ENCODE measurements around the gene TRIM66. TPM values are rescaled to one million over a fixed set of nuclear protein-coding genes. Genes with fewer than 3 reads are reported as not detected.
A peak's percentile ranks its signal among the peaks of the same experiment; 100 is the strongest.

TRIM66 gene
- total RNA-seq, 5 donors from 2014 or later (not counting 1 experiment from before 2014, with no cell fraction given): 17.9 to 23.5 (median 23.4) TPM

DNA sequence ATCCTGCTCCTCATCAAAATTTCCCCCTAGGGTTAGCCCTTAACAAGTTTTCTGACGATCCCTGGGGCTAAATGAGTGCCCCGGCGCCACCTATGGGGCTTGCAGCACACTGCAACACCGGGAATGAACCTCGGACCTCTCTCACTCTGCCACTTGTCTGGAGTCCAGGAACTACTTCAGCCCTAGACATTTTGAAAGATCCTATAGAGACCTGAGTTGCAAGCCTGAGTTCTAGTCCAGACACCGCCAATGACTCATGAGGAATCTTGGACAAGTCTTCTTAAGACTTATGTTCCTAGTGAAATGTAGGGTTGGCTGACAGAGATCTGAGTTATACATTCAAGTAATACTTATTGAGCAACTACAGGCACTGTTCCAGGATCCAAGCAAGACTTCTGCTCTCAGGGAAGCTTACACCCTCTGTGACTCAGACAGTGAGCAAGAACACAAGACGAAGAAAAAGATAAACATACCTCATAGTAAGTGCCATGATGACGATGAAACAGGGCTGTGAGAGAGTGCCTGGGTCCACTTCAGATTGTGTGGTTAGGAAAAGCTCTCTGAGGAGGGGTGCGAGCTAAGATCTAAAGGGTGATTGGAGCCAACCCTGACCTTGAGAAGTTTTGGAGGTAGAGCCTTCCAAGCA is 78.3 kb downstream of the TRIM66 start:
- CTCF ChIA-PET: interaction anchor here (0.5 to 1.0 kb wide), 2 partner anchors 10 to 37 kb away, joined by 3 read pairs; no protein-coding TSS in a partner anchor
- H3K27ac Mint-ChIP-seq: no peak overlapping the region
- Histone ChIP-seq H3K9me3 (no peaks in the 10 kb centered on the region), H3K27me3 (replicated peaks in 1 of 2; ENCODE audit: control insufficient read depth in 2 of 2, extremely low read depth in 1 of 2, insufficient read depth in 2 of 2, low read length in 1 of 2) (peaks cover 0 to 9% of the 10 kb centered on the region in 2 experiments), H3K27ac (ENCODE audit: low read length) (no peak overlapping the region), H3K36me3 (ENCODE audit: control insufficient read depth in 2 of 2, extremely low read depth in 1 of 2, insufficient read depth in 1 of 2, low read length in 1 of 2) (no peaks in the 10 kb centered on the region), H3K4me1 (ENCODE audit: control insufficient read depth in 1 of 2, extremely low read depth in 1 of 2, insufficient read depth in 2 of 2, low read length in 2 of 2) (no peaks in the 10 kb centered on the region), H3K4me3 (ENCODE audit: control insufficient read depth in 1 of 2, extremely low read depth in 1 of 2, low read length in 1 of 2) (no peak overlapping the region)
- DNase-seq (peak in 4 of 35 experiments; percentile 8 to 35 (median 11)), ATAC-seq (replicated peaks in 1 of 4) (no peak)
- 22% methylated on average over 6 of the region's 9 CpGs for WGBS (ENCODE audit: insufficient coverage)
- H3K4me1 Mint-ChIP-seq: no peaks in the 10 kb centered on the region
- H3K27me3 Mint-ChIP-seq: peaks cover 20 to 24% of the 10 kb centered on the region in 2 donors
- H3K4me3 Mint-ChIP-seq: no peak overlapping the region
- no peaks in the 10 kb centered on the region for H3K36me3 Mint-ChIP-seq
- H3K9me3 Mint-ChIP-seq: no peaks in the 10 kb centered on the region
- POLR2A ChIA-PET: no interaction called here

DNA sequence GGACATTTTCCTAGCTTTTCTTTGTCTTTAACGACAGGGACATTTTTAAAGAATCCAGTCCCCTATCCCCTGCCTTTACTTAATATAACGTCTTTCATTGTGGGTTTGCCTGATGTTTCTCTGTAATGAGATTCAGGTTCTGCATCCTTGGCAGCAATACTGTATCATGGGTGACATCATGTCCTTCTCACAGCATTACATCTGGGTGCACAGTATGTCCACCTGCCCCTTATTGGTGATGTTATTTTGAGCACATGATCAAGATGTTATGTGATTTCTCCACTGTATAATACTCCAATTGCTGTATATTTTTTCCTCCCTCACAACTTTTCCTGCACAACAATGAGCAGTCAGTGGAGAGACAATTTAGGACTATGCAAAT is 78.8 kb downstream of the TRIM66 start:
- ATAC-seq (replicated peaks in 1 of 4) (no peak), DNase-seq (no peak)
- ChIA-PET CTCF (no interaction called here), POLR2A (no interaction called here)
- Histone ChIP-seq H3K9me3 (no peaks in the 10 kb centered on the region), H3K27me3 (replicated peaks in 1 of 2; ENCODE audit: control insufficient read depth in 2 of 2, extremely low read depth in 1 of 2, insufficient read depth in 2 of 2, low read length in 1 of 2) (peaks cover 0 to 9% of the 10 kb centered on the region in 2 experiments), H3K36me3 (ENCODE audit: control insufficient read depth in 2 of 2, extremely low read depth in 1 of 2, insufficient read depth in 1 of 2, low read length in 1 of 2) (no peaks in the 10 kb centered on the region), H3K27ac (ENCODE audit: low read length) (no peak overlapping the region), H3K4me1 (ENCODE audit: control insufficient read depth in 1 of 2, extremely low read depth in 1 of 2, insufficient read depth in 2 of 2, low read length in 2 of 2) (no peaks in the 10 kb centered on the region), H3K4me3 (ENCODE audit: control insufficient read depth in 1 of 2, extremely low read depth in 1 of 2, low read length in 1 of 2) (no peak overlapping the region)
- Mint-ChIP-seq H3K27ac (no peak overlapping the region), H3K4me3 (no peak overlapping the region), H3K4me1 (no peaks in the 10 kb centered on the region), H3K27me3 (peaks cover 21 to 27% of the 10 kb centered on the region in 2 donors), H3K36me3 (no peaks in the 10 kb centered on the region), H3K9me3 (no peaks in the 10 kb centered on the region)
- WGBS (ENCODE audit: insufficient coverage): no CpG with 5 or more reads among the region's 2 CpGs

DNA sequence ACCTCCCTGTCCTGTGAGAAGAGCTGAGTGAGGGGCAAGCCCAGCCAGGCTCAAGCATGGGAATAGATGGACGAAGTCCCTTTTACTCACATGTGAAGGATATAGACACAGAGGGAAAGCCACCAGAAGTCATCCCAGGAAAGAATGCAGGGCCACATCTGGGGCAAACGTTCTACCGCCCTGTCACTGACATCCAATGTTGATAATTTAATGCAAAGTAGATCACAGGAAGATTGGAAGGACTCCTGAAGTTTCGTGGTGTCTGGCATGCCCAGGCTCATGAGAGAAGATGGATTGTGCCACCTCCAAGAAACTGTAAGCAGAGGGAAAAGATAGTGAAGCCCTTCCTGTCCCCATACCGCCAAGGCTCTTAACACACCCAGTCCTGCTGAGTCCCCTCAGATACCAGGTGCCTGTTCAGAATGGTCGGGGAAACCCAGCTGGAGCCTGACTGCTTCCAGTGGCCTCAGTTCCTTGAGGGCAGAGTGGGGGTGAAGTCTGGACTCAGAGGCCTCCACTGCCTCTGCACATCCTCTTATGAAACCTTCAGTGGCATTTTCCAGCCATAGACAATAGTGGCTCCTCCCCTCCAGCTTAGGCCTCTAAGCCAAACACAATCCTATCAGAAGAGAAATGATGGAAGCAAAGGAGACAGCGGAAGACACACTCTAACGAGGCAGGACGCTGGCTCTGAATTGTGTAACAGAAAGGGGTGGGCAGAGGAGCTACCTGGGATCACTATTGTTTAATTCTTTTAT is 80.9 kb downstream of the TRIM66 start:
- Mint-ChIP-seq H3K27me3 (peaks cover 35 to 38% of the 10 kb centered on the region in 2 donors), H3K36me3 (no peaks in the 10 kb centered on the region), H3K4me3 (no peak overlapping the region), H3K4me1 (no peaks in the 10 kb centered on the region), H3K9me3 (no peaks in the 10 kb centered on the region), H3K27ac (no peak overlapping the region)
- no peak overlapping the region for H3K27ac ChIP-seq (ENCODE audit: low read length)
- H3K27me3 ChIP-seq (replicated peaks in 1 of 2; ENCODE audit: control insufficient read depth in 2 of 2, extremely low read depth in 1 of 2, insufficient read depth in 2 of 2, low read length in 1 of 2): peaks cover 0 to 12% of the 10 kb centered on the region in 2 experiments
- ChIA-PET POLR2A (no interaction called here), CTCF (no interaction called here)
- no peak overlapping the region for H3K4me3 ChIP-seq (ENCODE audit: control insufficient read depth in 1 of 2, extremely low read depth in 1 of 2, low read length in 1 of 2)
- H3K4me1 ChIP-seq (ENCODE audit: control insufficient read depth in 1 of 2, extremely low read depth in 1 of 2, insufficient read depth in 2 of 2, low read length in 2 of 2): no peaks in the 10 kb centered on the region
- H3K36me3 ChIP-seq (ENCODE audit: control insufficient read depth in 2 of 2, extremely low read depth in 1 of 2, insufficient read depth in 1 of 2, low read length in 1 of 2): no peaks in the 10 kb centered on the region
- ATAC-seq (replicated peaks in 1 of 4): no peak
- no peak for DNase-seq
- no peaks in the 10 kb centered on the region for H3K9me3 ChIP-seq
- 74% methylated on average over 3 of the region's 9 CpGs for WGBS (ENCODE audit: insufficient coverage)

DNA sequence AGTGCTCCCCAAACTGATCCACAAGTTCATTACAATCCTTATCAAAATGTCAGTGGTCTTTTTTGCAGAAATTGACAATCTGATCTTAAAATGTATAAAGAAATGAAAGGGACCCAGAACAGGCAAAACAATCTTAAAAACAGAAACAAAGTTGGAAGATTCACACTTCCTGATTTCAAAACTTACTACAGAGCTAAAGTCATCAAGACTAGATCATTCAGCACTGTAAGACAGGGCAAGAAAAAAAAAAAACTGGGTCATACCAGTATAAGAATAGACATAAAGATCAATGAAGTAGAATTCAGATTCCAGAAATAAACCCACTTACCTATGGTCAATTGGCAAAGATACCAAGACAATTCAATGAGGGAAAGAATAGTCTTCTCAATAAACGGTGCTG is 84.0 kb downstream of the TRIM66 start:
- no peak for DNase-seq
- no CpG with 5 or more reads among the region's 1 CpG for WGBS (ENCODE audit: insufficient coverage)
- peaks cover 0 to 4% (median 3%) of the 10 kb centered on the region in 3 donors for H3K4me1 Mint-ChIP-seq
- peaks cover 38 to 46% of the 10 kb centered on the region in 2 donors for H3K27me3 Mint-ChIP-seq
- ChIA-PET CTCF (interaction anchor here (0.7 to 0.9 kb wide), 2 partner anchors 10 to 41 kb away, joined by 3 read pairs; no protein-coding TSS in a partner anchor), POLR2A (no interaction called here)
- no peaks in the 10 kb centered on the region for H3K9me3 ChIP-seq
- no peaks in the 10 kb centered on the region for H3K36me3 ChIP-seq (ENCODE audit: control insufficient read depth in 2 of 2, extremely low read depth in 1 of 2, insufficient read depth in 1 of 2, low read length in 1 of 2)
- peaks cover 0 to 10% of the 10 kb centered on the region in 2 experiments for H3K4me1 ChIP-seq (ENCODE audit: control insufficient read depth in 1 of 2, extremely low read depth in 1 of 2, insufficient read depth in 2 of 2, low read length in 2 of 2)
- peaks cover 0 to 20% of the 10 kb centered on the region in 2 experiments for H3K27me3 ChIP-seq (replicated peaks in 1 of 2; ENCODE audit: control insufficient read depth in 2 of 2, extremely low read depth in 1 of 2, insufficient read depth in 2 of 2, low read length in 1 of 2)
- no peak for ATAC-seq (replicated peaks in 1 of 4)
- no peaks in the 10 kb centered on the region for H3K9me3 Mint-ChIP-seq
- no peak overlapping the region for H3K27ac Mint-ChIP-seq
- H3K27ac ChIP-seq (ENCODE audit: low read length): no peak overlapping the region
- H3K4me3 Mint-ChIP-seq: no peak overlapping the region
- no peak overlapping the region for H3K4me3 ChIP-seq (ENCODE audit: control insufficient read depth in 1 of 2, extremely low read depth in 1 of 2, low read length in 1 of 2)
- no peaks in the 10 kb centered on the region for H3K36me3 Mint-ChIP-seq

DNA sequence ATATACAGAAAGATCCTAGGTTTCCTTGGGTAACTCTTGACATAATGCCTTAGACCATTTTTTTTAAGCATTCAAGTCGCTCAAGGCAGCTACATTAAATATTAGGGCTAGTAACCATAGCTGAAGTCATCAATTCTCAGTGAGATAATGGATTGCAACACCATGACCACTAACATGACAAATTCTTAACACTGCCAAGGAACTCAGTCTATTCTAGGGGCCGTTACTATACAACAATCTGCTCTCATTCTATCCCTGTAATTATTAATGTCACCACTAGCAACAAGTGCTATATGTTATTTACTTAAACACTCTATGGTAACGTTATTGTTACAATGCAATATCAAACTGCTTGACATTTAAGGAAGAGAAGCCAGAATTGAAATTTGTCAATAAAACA is 85.3 kb downstream of the TRIM66 start:
- no peak for DNase-seq
- ChIA-PET POLR2A (no interaction called here), CTCF (no interaction called here)
- ATAC-seq (replicated peaks in 1 of 4): no peak
- Histone ChIP-seq H3K27ac (ENCODE audit: low read length) (no peak overlapping the region), H3K27me3 (replicated peaks in 1 of 2; ENCODE audit: control insufficient read depth in 2 of 2, extremely low read depth in 1 of 2, insufficient read depth in 2 of 2, low read length in 1 of 2) (peaks cover 0 to 20% of the 10 kb centered on the region in 2 experiments), H3K4me3 (ENCODE audit: control insufficient read depth in 1 of 2, extremely low read depth in 1 of 2, low read length in 1 of 2) (no peak overlapping the region), H3K36me3 (ENCODE audit: control insufficient read depth in 2 of 2, extremely low read depth in 1 of 2, insufficient read depth in 1 of 2, low read length in 1 of 2) (no peaks in the 10 kb centered on the region), H3K4me1 (ENCODE audit: control insufficient read depth in 1 of 2, extremely low read depth in 1 of 2, insufficient read depth in 2 of 2, low read length in 2 of 2) (peaks cover 0 to 10% of the 10 kb centered on the region in 2 experiments), H3K9me3 (no peaks in the 10 kb centered on the region)
- WGBS (ENCODE audit: insufficient coverage): 83% methylated on average over 1 of the region's 3 CpGs
- H3K27me3 Mint-ChIP-seq: peaks cover 45 to 52% of the 10 kb centered on the region in 2 donors
- H3K9me3 Mint-ChIP-seq: no peaks in the 10 kb centered on the region
- H3K4me3 Mint-ChIP-seq: no peak overlapping the region
- H3K27ac Mint-ChIP-seq: no peak overlapping the region
- H3K36me3 Mint-ChIP-seq: no peaks in the 10 kb centered on the region
- H3K4me1 Mint-ChIP-seq: peaks cover 0 to 9% (median 9%) of the 10 kb centered on the region in 3 donors

DNA sequence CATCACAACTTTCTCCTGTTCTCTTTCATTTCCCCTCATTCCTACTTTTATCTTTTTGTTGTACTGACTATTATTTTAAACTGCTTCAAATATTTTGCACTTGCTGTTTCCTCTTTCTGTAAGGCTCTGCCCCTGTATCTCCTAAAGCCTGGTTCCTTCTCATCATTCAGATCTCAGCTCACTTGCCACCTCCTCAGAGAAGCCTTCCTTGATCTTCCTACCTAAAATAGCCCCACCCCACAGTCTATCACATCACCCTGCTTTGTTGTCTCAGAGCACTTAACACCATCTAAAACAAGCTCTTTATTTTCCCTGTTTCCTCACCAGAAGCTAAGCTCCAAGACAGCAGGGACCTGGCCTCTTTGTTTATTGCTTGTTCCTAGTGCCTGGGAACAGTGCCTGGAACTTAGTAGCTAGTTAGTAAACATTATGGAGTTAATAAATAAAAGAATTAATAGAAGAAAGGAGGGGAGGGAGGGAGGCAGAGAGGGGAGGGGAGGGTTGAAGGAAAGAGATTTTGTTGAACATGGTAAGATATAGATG is 85.9 kb downstream of the TRIM66 start:
- Mint-ChIP-seq H3K36me3 (no peaks in the 10 kb centered on the region), H3K4me3 (no peak overlapping the region), H3K27ac (no peak overlapping the region), H3K4me1 (peaks cover 0 to 9% (median 9%) of the 10 kb centered on the region in 3 donors), H3K9me3 (no peaks in the 10 kb centered on the region), H3K27me3 (peaks cover 49 to 55% of the 10 kb centered on the region in 2 donors)
- no peaks in the 10 kb centered on the region for H3K36me3 ChIP-seq (ENCODE audit: control insufficient read depth in 2 of 2, extremely low read depth in 1 of 2, insufficient read depth in 1 of 2, low read length in 1 of 2)
- peaks cover 0 to 10% of the 10 kb centered on the region in 2 experiments for H3K4me1 ChIP-seq (ENCODE audit: control insufficient read depth in 1 of 2, extremely low read depth in 1 of 2, insufficient read depth in 2 of 2, low read length in 2 of 2)
- ChIA-PET CTCF (no interaction called here), POLR2A (interaction anchor here in 1 of 2 donors (0.6 kb wide), 1 partner anchor 66 kb away, joined by 4 read pairs; no protein-coding TSS in a partner anchor)
- no peak overlapping the region for H3K27ac ChIP-seq (ENCODE audit: low read length)
- H3K27me3 ChIP-seq (replicated peaks in 1 of 2; ENCODE audit: control insufficient read depth in 2 of 2, extremely low read depth in 1 of 2, insufficient read depth in 2 of 2, low read length in 1 of 2): peaks cover 0 to 18% of the 10 kb centered on the region in 2 experiments
- ATAC-seq (replicated peaks in 1 of 4): no peak
- DNase-seq: no peak
- no peak overlapping the region for H3K4me3 ChIP-seq (ENCODE audit: control insufficient read depth in 1 of 2, extremely low read depth in 1 of 2, low read length in 1 of 2)
- H3K9me3 ChIP-seq: no peaks in the 10 kb centered on the region
